Right atrium auricular region (tissue), 2 donors: ENCODE data around the gene SIAH3. TPM values are rescaled to one million over a fixed set of nuclear protein-coding genes. Genes with fewer than 3 reads are reported as not detected.

ENCODE experiments used
- DNase-seq: peaks from one replicate; pipeline ENCODE4 v3.0.0-alpha.2; 2019; ENCODE audit warnings: low spot score
- H3K27ac ChIP-seq, 2 donors: fragments of 200-600 bp; sonication (generic); 1 replicate in 1 of 2; 2 replicates in 1 of 2; pipeline ENCODE4 v1.5.1; 2016 to 2019
- H3K27me3 ChIP-seq, 2 donors: fragments of 200-600 bp; sonication (generic); one replicate each; pipeline versions ENCODE4 v1.5.1 to v1.6.0; 2017 to 2019
- H3K36me3 ChIP-seq: fragments of 200-600 bp; sonication (generic); one replicate; pipeline ENCODE4 v1.5.1; 2016
- H3K4me1 ChIP-seq, 2 donors: fragments of 200-600 bp; sonication (generic); one replicate each; pipeline versions ENCODE4 v1.5.1 to v1.6.0; 2017 to 2019
- H3K4me3 ChIP-seq, 2 donors: fragments of 200-600 bp; sonication (generic); 1 replicate in 1 of 2; 2 replicates in 1 of 2; pipeline ENCODE4 v1.5.1; 2017 to 2019; ENCODE audit warnings: mild to moderate bottlenecking in 1 of 2, moderate library complexity in 1 of 2
- H3K9me3 ChIP-seq, 2 donors: fragments of 200-600 bp; sonication (generic); one replicate each; pipeline ENCODE4 v1.5.1; 2019
- CTCF ChIP-seq, 2 donors: fragments of 200-600 bp; sonication (generic); IDR thresholded peaks; one replicate each; pipeline ENCODE4 v1.5.1; 2019; ENCODE audit warnings: antibody characterized with exemption in 2 of 2
- total RNA-seq, 2 donors: library from RNA; depleted of rRNA; stranded (reverse); fragments of >200 nt; gene quantifications; one replicate each; pipeline ENCODE4 v1.1.0, GENCODE V29; 2016

The SIAH3 gene
- total RNA-seq, 2 donors from 2014 or later, result not detected

GRCh38 chr13:45892513-45892912, 41.0 kb upstream of the SIAH3 start:
- DNase-seq, result no peak
- H3K4me3 ChIP-seq, result no peak overlapping the region
- H3K36me3 ChIP-seq, result no peaks in the 10 kb centered on the region
- no peak for TF ChIP-seq CTCF (IDR thresholded peaks at IDR 0.05)
- no peaks in the 10 kb centered on the region for H3K27me3 ChIP-seq
- no peak overlapping the region for H3K27ac ChIP-seq
- H3K9me3 ChIP-seq, result no peaks in the 10 kb centered on the region
- H3K4me1 ChIP-seq, result no peaks in the 10 kb centered on the region

DNA sequence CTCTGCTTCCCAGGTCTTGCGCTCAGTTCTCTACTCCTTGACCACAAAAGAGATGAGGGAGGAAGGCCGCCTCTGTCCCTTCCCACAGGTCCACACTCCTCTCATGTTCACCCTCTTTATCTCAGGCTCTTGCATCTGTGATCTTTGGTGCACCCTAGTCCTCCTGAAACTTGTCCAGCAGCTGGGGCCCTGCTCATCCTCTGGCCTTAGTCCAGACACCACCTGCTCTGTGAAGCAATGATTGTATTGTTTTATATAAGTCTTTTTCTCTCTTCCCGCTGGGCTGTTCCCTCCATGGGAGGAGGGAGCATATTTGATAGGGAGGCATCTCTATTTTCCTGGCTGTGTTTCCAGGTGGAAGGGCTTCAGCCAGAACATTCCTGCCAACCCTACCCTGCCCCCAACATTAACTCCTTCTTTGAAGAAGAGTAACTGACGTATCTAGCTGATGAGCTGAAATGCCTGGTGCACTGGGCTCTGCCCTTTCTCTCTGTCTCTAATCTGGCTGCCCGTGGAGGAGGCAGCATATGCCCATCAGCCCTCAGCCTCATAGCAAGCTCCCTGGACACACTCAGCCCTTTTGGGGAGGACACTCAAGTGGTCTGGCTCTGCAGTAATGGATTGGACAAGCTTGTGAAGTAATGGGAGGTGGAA, 38.2 kb upstream of the SIAH3 start:
- no peaks in the 10 kb centered on the region for H3K4me1 ChIP-seq
- no peaks in the 10 kb centered on the region for H3K27me3 ChIP-seq
- TF ChIP-seq CTCF (IDR thresholded peaks at IDR 0.05), result no peak
- no peak for DNase-seq
- no peak overlapping the region for H3K4me3 ChIP-seq
- H3K36me3 ChIP-seq, result no peaks in the 10 kb centered on the region
- no peaks in the 10 kb centered on the region for H3K9me3 ChIP-seq
- H3K27ac ChIP-seq, result no peak overlapping the region

GRCh38 chr13:45886466-45886865, 34.9 kb upstream of the SIAH3 start:
- Histone ChIP-seq H3K27me3 (no peaks in the 10 kb centered on the region), H3K4me1 (no peaks in the 10 kb centered on the region), H3K4me3 (no peak overlapping the region), H3K36me3 (no peaks in the 10 kb centered on the region), H3K9me3 (no peaks in the 10 kb centered on the region), H3K27ac (no peak overlapping the region)
- DNase-seq, result no peak
- no peak for TF ChIP-seq CTCF (IDR thresholded peaks at IDR 0.05)

GRCh38 chr13:45885194-45885593, 33.6 kb upstream of the SIAH3 start:
- H3K4me3 ChIP-seq, result no peak overlapping the region
- H3K27ac ChIP-seq, result no peak overlapping the region
- H3K27me3 ChIP-seq, result no peaks in the 10 kb centered on the region
- H3K4me1 ChIP-seq, result no peaks in the 10 kb centered on the region
- no peak for TF ChIP-seq CTCF (IDR thresholded peaks at IDR 0.05)
- no peaks in the 10 kb centered on the region for H3K36me3 ChIP-seq
- no peak for DNase-seq
- H3K9me3 ChIP-seq, result no peaks in the 10 kb centered on the region

- Histone ChIP-seq H3K27ac (no peak overlapping the region), H3K4me1 (no peaks in the 10 kb centered on the region), H3K36me3 (no peaks in the 10 kb centered on the region), H3K27me3 (no peaks in the 10 kb centered on the region), H3K9me3 (no peaks in the 10 kb centered on the region), H3K4me3 (no peak overlapping the region)
- no peak for TF ChIP-seq CTCF (IDR thresholded peaks at IDR 0.05)
- no peak for DNase-seq
These were observed 31.1 kb upstream of the SIAH3 start for GRCh38 chr13:45882626-45883025.

- H3K4me3 ChIP-seq, result no peak overlapping the region
- H3K4me1 ChIP-seq, result no peaks in the 10 kb centered on the region
- no peak for TF ChIP-seq CTCF (IDR thresholded peaks at IDR 0.05)
- no peaks in the 10 kb centered on the region for H3K9me3 ChIP-seq
- no peak overlapping the region for H3K27ac ChIP-seq
- H3K36me3 ChIP-seq, result no peaks in the 10 kb centered on the region
- no peak for DNase-seq
- H3K27me3 ChIP-seq, result no peaks in the 10 kb centered on the region
These were observed 29.8 kb upstream of the SIAH3 start for GRCh38 chr13:45881353-45881752.
